Peyer's patch (tissue), 4 donors: ENCODE results near the gene CCNYL1. TPM values are rescaled to one million over a fixed set of nuclear protein-coding genes. Genes with fewer than 3 reads are reported as not detected.

ENCODE experiments used
- DNase-seq, 3 donors: peaks; one replicate each; pipeline ENCODE4 v3.0.0-alpha.2; 2017 to 2019
- H3K27ac ChIP-seq, 4 donors: fragments of 200-600 bp; sonication (generic); one replicate each; pipeline ENCODE4 v1.5.1; 2016 to 2019
- H3K27me3 ChIP-seq, 2 donors: fragments of 200-600 bp; sonication (generic); one replicate each; pipeline ENCODE4 v1.5.1; 2019
- H3K36me3 ChIP-seq, 3 donors: fragments of 200-600 bp; sonication (generic); one replicate each; pipeline ENCODE4 v1.5.1; 2016 to 2019
- H3K4me1 ChIP-seq, 4 donors: fragments of 200-600 bp; sonication (generic); one replicate each; pipeline ENCODE4 v1.5.1; 2016 to 2019
- H3K4me3 ChIP-seq, 4 donors: fragments of 200-600 bp; sonication (generic); 1 replicate in 3 of 4; 2 replicates in 1 of 4; pipeline ENCODE4 v1.5.1; 2016 to 2019; ENCODE audit warnings: mild to moderate bottlenecking in 1 of 4
- H3K9me3 ChIP-seq, 4 donors: fragments of 200-600 bp; sonication (generic); one replicate each; pipeline ENCODE4 v1.5.1; 2016 to 2019; ENCODE audit warnings: mild to moderate bottlenecking in 1 of 4
- POLR2A ChIP-seq, 2 donors: fragments of 450-650 bp; IDR thresholded peaks; one replicate each; pipeline ENCODE4 v1.5.1; 2017; ENCODE audit warnings: antibody characterized with exemption in 2 of 2, mild to moderate bottlenecking in 2 of 2, moderate library complexity in 2 of 2
- total RNA-seq, 4 donors: library from RNA; depleted of rRNA; stranded (reverse); fragments of >200 nt; gene quantifications; one replicate each; pipeline ENCODE4 v1.1.0, GENCODE V29; 2016
- TF ChIP-seq, protein P1 (sequence below), 6 experiments: fragments of 450-650 bp in 4 of 6; fragments of 200-600 bp in 2 of 6; sonication (generic) in 1 of 6; IDR thresholded peaks; one replicate each; pipeline ENCODE4 v1.5.1; 2017 to 2019; ENCODE audit warnings: antibody characterized with exemption in 6 of 6, mild to moderate bottlenecking in 3 of 6, moderate library complexity in 1 of 6

CCNYL1 gene
- total RNA-seq, 4 donors from 2014 or later: 11.6 to 22.6 (median 18.4) TPM

DNA sequence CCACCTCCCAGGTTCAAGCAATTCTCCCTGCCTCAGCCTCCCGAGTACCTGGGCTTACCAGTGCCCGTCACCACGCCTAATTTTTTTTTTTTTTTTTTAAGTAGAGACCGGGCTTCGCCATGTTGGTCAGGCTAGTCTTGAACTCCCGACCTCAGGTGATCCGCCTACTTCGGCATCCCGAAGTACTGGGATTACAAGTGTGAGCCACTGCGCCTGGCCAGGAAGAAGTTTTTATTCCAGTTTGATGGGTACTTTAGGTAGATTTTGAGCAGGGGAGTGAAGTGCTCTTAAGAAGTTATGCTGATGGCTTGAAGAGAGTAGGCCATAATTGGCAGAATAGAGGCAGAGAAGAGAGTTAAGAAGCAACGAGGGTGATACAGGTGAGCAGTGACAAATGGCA, 33.0 kb downstream of the CCNYL1 start:
- Histone ChIP-seq H3K27ac (no peak overlapping the region), H3K36me3 (peaks cover 0 to 16% (median 0%) of the 10 kb centered on the region in 3 donors), H3K27me3 (no peaks in the 10 kb centered on the region), H3K4me1 (no peaks in the 10 kb centered on the region), H3K9me3 (no peaks in the 10 kb centered on the region), H3K4me3 (no peak overlapping the region)
- TF ChIP-seq, protein P1, sequence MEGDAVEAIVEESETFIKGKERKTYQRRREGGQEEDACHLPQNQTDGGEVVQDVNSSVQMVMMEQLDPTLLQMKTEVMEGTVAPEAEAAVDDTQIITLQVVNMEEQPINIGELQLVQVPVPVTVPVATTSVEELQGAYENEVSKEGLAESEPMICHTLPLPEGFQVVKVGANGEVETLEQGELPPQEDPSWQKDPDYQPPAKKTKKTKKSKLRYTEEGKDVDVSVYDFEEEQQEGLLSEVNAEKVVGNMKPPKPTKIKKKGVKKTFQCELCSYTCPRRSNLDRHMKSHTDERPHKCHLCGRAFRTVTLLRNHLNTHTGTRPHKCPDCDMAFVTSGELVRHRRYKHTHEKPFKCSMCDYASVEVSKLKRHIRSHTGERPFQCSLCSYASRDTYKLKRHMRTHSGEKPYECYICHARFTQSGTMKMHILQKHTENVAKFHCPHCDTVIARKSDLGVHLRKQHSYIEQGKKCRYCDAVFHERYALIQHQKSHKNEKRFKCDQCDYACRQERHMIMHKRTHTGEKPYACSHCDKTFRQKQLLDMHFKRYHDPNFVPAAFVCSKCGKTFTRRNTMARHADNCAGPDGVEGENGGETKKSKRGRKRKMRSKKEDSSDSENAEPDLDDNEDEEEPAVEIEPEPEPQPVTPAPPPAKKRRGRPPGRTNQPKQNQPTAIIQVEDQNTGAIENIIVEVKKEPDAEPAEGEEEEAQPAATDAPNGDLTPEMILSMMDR (IDR thresholded peaks at IDR 0.05): no peak
- no peak for TF ChIP-seq POLR2A (IDR thresholded peaks at IDR 0.05)
- no peak for DNase-seq

DNA sequence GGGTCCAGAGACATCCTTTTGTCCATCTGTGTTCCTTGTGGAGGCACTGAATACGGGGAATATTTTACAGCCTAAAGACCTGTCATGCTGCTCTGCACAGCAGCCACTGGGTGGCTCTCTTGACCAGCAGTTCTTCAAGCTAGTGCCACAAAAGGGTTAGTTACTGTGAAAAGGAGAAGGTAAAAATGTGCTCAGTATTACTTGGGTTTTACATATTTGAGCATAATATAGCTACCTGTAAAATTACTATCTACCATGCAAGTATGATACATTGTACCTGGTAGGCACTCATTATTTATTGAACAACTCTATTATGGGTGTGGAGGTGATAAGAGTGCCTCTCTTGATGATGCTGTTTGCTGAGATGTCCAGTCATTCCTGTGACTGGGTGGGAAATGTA, 34.7 kb downstream of the CCNYL1 start:
- TF ChIP-seq, protein P1 (IDR thresholded peaks at IDR 0.05): peak in 5 of 6 experiments; percentile 66 to 95 (median 92)
- TF ChIP-seq POLR2A (IDR thresholded peaks at IDR 0.05): no peak
- peak in 1 of 3 donors; percentile 68 for DNase-seq
- Histone ChIP-seq H3K4me3 (no peak overlapping the region), H3K36me3 (peaks cover 0 to 17% (median 0%) of the 10 kb centered on the region in 3 donors), H3K27me3 (no peaks in the 10 kb centered on the region), H3K9me3 (no peaks in the 10 kb centered on the region), H3K4me1 (peaks cover 0 to 10% (median 0%) of the 10 kb centered on the region in 4 donors), H3K27ac (peak overlapping the region in 1 of 4 donors; percentile 47)

DNA sequence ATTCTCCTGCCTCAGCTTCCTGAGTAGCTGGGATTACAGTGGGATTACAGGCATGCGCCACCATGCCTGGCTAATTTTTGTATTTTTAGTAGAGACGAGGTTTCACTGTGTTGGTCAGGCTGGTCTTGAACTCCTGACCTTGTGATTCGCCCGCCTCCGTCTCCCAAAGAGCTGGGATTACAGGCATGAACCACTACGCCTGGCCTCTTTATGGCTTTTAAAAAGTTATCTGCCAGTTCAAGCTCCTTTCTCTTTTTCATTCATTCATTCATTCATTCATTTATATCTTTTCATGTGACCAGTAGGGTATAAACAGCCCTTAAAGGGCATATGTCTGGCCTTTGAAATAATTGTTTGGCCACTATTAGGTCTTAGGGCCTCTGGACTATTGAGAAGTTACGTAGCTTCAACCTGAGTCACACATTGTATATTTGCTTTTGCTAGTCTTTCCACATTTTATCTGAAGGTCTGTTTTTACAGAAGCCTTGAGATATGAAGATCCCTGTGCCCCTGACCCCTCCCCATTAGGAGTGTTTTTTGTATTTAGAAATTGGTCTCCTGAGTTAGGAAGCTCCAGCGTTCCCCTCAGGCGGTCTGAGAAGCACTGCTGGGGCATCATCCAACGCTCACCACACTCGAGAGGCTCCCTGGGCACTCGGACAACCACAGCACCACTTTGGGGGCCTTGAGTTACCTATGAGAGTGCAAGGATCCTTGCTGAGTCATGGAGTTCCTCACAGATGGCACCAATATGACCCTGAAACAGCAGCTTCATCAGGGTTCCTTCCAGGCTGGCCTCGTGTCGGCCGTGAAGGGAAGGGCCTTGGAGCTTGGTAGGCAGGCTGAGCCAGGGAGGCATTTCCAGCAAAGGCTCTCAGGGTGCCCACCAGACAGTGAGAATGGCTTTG, 36.5 kb downstream of the CCNYL1 start:
- Histone ChIP-seq H3K4me1 (peaks cover 0 to 10% (median 0%) of the 10 kb centered on the region in 4 donors), H3K9me3 (no peaks in the 10 kb centered on the region), H3K4me3 (no peak overlapping the region), H3K36me3 (peaks cover 0 to 13% (median 0%) of the 10 kb centered on the region in 3 donors), H3K27ac (no peak overlapping the region), H3K27me3 (no peaks in the 10 kb centered on the region)
- TF ChIP-seq POLR2A (IDR thresholded peaks at IDR 0.05): no peak
- TF ChIP-seq, protein P1 (IDR thresholded peaks at IDR 0.05): no peak
- no peak for DNase-seq

DNA sequence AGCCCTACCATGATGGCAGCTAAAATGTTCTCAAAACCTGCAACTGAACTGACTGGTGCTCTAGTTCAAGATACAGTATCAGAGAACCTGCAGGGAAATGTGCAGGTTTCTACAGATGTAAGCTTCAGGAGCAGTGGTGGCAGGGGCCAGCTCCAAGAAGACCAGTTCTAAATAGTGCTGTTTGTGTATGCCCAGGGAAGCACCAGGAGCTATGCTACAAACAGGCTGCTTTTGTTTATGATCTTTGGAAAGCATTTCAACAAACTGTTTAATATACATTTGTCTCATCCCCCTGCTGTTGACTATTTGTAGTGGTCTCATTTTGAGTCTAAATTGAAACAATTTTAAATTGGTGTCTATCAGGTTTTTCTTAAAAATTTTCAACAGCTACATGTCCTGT, 37.6 kb downstream of the CCNYL1 start:
- peaks cover 0 to 17% (median 0%) of the 10 kb centered on the region in 3 donors for H3K36me3 ChIP-seq
- H3K4me3 ChIP-seq: no peak overlapping the region
- DNase-seq: no peak
- no peak for TF ChIP-seq POLR2A (IDR thresholded peaks at IDR 0.05)
- TF ChIP-seq, protein P1 (IDR thresholded peaks at IDR 0.05): peak in 1 of 6 experiments; percentile 7
- H3K27me3 ChIP-seq: no peaks in the 10 kb centered on the region
- no peak overlapping the region for H3K27ac ChIP-seq
- peaks cover 0 to 10% (median 0%) of the 10 kb centered on the region in 4 donors for H3K4me1 ChIP-seq
- no peaks in the 10 kb centered on the region for H3K9me3 ChIP-seq

DNA sequence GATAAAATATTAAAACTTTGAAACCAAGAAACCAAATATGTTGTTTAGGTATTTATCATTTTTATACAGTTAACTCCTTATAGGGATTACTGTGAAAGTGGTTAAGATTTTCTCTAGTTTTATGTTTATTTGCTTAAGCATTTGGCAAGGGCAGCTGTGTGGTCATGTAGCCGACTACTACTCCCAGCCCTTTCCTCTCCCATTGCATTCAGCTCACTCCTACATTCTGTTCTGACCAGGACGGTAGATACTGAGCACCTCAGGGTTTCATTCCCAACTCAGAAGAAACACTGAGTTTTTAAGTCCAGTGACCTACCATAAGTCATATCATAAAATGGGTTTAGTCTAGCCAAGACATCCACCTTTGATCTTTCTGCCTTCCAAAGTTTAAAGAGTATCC, 38.4 kb downstream of the CCNYL1 start:
- no peaks in the 10 kb centered on the region for H3K9me3 ChIP-seq
- H3K4me1 ChIP-seq: peaks cover 0 to 10% (median 0%) of the 10 kb centered on the region in 4 donors
- no peak for TF ChIP-seq POLR2A (IDR thresholded peaks at IDR 0.05)
- TF ChIP-seq, protein P1 (IDR thresholded peaks at IDR 0.05): no peak
- no peak overlapping the region for H3K4me3 ChIP-seq
- peaks cover 0 to 24% (median 0%) of the 10 kb centered on the region in 3 donors for H3K36me3 ChIP-seq
- no peaks in the 10 kb centered on the region for H3K27me3 ChIP-seq
- H3K27ac ChIP-seq: no peak overlapping the region
- no peak for DNase-seq
